ENCODE measurements around the gene P2RX6. TPM values are rescaled to one million over a fixed set of nuclear protein-coding genes. Genes with fewer than 3 reads are reported as not detected.
A peak's percentile ranks its signal among the peaks of the same experiment; 100 is the strongest.
"Not testable (repeated sequence)": the region's sequence is repeated elsewhere in the genome, so short reads cannot be mapped to it uniquely, and the experiment has no call there.

Gene P2RX6
- total RNA-seq, 1 donor from 2014 or later, result 2.3 TPM

DNA sequence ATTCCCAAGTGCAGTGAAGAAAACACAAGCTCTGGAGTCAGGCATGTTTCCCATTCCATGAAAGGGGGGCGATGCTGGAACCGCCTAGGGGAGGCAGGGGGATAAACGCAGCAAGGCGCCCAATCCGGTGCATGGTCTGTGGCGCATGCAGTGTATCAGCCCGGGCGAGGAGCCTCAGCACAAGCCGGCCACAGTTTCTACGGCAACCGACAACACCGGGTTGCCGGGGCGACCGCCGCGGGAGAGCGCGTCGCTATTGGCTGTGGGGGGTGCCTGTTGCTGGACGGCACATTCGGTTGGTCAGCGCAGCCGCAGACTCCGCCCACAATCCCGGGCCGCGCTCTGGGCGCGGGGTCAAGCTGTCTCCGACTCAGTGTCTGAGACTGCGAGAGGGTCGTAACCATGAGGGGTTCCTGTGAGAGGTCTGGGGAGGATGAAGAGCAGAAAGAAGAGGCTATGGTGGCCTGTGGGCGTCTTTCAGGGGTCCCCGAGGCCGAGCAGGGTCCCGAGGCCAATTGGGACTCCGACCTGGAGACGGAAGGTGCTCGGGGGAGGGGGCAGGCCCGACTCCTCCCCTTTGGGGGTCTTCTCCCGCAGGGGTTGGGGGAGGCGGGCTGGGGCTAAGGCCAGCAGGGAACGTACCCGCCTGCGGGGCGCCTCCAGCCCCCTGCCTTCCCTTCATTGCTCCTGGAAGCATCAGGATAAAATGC is 30.8 kb downstream of the P2RX6 start, which contains the start of gene LRRC74B:
Gene LRRC74B (plus strand): TSS at position 362 of the 710 bp plus-strand sequence. CDS start 41 bp downstream, at position 403.
- ATAC-seq (peak; percentile 99), DNase-seq (ENCODE audit: low spot score) (peak; percentile 92)
- intact Hi-C loops (cut with DNase I), result no loop called here

DNA sequence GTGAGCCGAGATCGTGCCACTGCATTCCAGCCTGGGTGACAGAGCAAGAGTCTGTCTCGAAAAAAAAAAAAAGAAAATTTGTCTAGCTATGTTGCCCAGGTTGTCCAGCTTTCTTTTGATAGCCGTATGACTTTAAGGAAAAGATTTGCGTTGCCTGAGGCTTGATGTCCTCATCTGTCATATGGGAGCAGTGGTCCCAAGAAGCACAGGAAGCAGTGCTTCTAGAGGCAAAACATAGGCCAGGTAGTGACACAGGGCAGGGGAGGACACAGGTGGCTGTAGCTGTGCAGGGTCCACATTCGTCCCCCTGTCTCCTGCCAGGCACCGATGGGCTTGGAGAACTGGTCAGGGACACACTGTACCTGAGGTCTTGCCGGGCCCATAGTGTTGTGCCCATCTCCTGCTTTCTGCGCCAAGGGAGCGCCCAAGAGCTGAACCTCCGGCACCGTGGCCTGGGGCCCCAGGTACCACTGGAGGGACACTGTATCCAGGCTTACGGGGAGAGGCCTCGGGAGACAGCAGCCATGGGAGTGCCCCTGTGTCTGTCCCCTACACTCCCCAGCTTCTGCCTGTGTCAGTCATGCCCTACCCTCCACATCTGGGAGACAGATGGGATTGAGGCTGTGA is 32.2 kb downstream of the P2RX6 start:
- ATAC-seq (no peak), DNase-seq (ENCODE audit: low spot score) (no peak)
- intact Hi-C loops (cut with DNase I), result no loop called here

DNA sequence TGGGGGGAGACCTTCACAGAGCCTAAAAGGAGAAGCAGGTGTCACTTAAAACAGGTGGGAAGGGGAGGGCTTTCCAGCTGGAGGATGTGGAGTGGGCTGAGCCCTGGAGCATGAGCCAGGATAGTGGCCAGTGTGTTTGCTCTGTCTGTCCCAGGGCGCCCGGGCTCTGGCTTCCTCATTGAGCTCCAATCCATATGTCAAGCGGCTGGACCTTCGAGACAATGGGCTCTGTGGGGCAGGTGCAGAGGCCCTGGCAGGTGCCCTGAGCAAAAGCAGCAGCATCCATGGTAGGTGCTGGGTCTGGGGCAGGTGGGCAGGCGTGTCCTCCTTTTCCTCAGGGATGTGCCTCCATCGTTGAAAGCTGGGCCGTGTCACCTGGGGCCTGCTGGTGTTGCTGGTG is 32.8 kb downstream of the P2RX6 start:
- ATAC-seq (no peak), DNase-seq (ENCODE audit: low spot score) (no peak)
- intact Hi-C loops (cut with DNase I), result no loop called here

DNA sequence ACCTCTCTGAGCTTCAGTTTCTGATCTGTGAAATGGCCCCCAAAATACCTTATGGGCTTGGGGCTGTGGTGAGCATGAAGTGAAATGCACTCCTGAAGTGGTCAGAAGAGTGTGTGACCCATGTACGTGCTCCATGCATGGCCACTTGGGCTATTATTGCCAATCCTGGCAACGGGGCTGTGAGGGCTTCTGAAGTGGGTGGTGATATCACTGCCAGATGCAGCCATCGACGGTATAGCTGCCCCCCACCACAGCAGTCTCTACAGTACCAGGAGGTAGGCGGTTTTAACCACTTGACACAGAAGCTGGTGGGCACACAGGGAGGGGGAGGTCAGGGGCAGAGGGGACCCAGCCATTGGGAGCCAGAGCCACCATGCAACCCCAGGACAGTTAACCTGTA is 33.5 kb downstream of the P2RX6 start:
- intact Hi-C loops (cut with DNase I); ATAC-seq; DNase-seq (ENCODE audit: low spot score): not testable (repeated sequence)

DNA sequence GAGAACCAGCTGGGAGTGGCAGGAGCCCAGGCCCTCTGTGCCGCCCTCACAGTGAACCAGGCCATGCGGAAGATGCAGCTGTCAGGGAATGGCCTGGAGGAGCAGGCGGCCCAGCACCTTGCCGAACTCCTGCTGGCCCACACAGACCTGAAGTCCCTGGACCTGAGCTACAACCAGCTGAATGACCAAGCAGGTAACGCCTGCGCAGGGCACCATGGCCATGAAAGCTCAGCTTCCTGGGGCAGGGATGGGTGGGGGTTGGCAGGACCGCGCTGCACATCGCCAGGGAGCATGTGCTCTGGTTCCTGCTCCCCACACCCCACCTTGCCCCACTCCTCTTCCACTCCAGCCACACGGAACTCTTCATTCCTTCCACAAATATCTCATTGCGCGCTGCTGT is 34.0 kb downstream of the P2RX6 start:
- DNase-seq (ENCODE audit: low spot score); ATAC-seq; intact Hi-C loops (cut with DNase I): not testable (repeated sequence)

DNA sequence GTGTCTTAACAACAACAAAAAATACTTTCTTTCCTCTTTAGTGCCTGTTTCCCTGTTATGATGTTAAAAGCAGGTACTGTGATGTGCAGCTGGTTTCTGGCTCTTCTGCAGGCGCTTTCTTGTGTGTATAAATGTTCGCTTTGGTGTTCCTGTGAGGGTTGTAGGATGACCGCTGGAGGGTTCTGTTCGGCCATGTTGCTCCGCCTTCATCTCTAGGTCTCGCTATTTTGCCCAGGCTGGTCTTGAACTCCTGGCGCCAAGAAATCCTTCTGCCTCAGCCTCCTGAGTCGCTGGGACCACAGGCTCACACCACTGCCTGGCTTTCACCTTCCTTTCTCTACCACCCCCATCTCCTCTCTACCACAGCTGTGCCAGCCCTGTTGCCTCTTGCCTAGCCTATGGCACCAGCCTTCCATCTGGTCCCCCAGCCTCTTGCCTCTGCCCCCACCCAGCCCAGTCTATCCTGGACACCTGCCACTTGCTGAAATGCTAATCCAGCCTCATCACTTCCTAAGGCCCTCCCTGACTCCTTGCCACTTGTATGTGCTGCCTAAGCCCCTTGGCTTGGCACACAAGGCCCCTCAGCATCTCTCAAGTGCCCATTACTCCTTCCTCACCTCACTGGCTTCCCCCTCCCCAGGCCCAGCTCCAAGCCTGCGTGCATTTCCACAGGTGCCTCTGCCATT is 36.3 kb downstream of the P2RX6 start:
- DNase-seq (ENCODE audit: low spot score) (no peak), ATAC-seq (no peak)
- intact Hi-C loops (cut with DNase I), result no loop called here

DNA sequence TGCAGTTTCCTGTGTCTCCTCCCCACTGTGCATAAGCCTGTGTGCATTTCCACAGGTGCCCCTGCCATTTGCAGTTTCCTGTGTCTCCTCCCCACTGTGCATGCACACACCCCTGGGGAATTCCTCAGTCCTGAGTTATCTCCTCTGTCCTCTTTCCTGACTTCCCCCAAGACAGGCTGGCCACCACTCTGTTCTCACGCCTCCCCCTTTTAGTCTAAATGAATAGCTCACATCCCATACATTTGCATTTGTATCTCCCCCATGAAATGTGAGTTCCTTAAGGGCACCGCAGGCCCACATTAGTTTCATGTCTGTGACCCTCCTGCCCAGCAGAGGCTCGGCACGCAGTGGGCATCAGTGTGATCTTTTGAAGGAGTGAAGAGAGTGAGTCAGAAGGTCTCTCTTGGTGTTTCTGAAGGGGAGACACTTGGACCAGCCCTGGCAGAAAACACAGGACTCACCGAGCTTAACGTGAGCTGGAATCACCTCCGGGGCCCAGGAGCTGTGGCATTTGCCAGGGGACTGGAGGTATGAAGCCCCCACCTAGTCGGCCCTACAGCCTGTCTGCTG is 37.0 kb downstream of the P2RX6 start:
- DNase-seq (ENCODE audit: low spot score) (no peak), ATAC-seq (no peak)
- intact Hi-C loops (cut with DNase I), result no loop called here

DNA sequence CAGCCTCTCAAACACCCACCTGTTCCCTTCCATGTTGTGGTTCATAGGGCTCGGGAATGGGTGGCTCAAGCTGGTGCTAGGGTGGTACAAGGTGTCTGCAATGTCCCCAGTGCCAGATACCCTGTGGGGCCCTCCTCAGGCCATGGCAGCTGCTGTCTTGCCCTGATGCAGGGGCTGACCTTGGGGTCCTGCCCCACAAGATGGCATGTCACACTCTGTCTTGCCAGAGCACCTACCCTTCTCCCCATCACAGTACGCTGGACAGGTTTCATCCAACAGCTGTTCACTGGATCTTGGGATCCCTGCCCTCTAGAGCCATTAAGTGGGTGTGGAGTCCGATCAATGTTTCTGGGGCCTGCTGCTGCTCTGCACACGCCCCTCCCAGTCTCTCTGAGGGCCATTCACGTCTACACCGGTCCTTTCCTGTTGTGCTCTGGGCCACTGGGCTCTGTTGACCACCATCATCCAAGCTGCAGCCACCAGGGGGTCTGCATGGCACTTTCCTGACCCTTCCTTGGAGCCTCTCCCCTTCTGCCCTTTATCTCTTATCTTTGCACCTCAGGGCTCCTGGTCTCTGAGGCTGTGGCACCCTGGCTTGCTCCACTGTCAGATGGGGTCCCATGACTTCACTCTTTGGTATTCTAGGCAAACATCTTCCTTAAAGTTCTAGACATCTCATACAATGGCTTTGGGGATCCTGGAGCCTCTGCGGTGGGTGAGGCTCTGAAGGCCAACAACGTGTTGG is 37.9 kb downstream of the P2RX6 start:
- intact Hi-C loops (cut with DNase I), result no loop called here
- ATAC-seq (no peak), DNase-seq (ENCODE audit: low spot score) (no peak)

DNA sequence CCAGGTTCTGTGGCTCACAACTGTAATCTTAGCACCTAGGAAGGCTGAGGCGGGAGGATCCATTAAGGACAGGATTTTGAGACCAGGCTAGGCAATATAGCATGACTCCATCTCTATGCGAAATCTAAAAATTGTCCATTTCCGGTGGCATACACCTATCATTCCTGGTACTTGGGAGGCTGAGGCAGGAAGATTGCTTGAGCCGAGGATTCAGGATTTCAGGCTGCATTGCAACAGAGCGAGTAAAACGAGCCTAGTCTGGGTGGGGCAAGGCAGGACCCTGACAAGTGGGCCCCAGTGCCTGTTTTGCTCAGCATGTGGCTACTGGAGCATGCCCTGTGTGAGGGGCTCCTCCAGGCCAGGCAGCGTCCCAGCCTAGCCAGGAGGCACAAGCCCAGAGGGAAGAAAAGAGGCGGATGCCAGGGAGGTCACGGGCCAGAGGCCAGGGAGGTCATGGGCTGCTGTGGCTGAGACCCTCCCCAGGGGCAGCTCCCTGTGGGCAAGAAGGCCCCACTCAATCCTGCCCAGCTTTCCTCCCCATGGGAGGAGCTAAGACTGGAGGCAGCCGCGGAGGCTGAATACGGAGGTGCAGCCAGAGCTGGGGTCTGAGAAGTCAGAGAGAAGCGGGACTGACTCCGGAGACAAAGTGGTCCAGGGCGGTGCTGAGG is 39.2 kb downstream of the P2RX6 start:
- DNase-seq (ENCODE audit: low spot score) (no peak), ATAC-seq (no peak)
- intact Hi-C loops (cut with DNase I), result no loop called here

DNA sequence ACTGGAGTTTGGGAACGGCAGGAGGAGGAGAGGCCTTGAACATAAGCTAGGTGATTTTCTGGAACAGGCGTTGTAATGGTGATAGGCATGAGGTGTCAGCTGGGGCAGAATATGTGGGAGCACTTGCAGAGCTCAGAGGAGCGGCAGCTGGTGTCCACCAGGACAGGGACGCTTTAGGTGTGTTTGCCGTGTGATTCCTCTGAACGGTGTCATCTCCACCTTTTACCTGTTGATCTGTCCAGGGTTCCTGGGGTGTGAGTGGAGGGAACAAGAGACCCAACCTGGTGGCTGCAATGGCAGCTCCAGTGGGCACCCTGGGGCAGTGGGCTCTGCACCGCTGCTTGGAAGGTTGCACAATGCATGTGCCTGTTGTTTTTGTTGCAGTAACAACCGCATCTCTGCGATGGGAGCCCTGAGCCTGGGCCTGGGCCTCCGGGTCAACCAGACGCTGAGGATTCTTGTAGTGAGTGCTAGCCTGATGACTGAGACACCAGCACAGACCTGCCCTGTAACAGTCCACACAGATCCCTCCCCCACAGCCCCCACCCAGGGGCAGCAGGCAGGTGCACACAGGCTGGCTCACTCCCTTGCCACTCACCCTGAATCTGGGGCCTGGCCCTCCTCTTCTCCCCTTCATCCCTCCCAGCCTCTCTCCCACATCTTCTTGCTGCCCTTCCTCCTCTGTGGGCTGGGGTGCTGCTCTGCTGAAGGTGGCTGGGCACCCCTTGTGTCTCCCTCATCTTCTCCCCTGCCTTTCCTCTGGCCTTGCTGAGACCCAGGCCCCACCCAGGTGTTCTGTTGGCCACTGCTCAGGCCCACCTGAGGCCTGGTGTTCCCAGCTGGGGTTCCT is 40.0 kb downstream of the P2RX6 start:
- DNase-seq (ENCODE audit: low spot score) (no peak), ATAC-seq (no peak)
- intact Hi-C loops (cut with DNase I), result no loop called here

DNA sequence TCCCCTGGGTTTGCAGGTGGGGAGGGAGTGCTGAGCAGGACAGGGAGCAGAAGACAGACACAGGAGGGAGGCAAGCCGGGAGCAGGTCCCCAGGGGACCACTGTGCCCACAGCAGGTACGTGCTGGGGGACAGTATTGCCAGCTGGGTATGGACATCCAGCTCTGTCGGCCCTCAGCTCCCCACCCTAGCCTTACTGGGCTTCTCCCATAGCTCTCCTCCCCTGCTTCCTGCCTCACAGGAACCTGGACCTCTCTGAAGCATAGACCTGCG is 40.5 kb downstream of the P2RX6 start:
- DNase-seq (ENCODE audit: low spot score) (no peak), ATAC-seq (no peak)
- intact Hi-C loops (cut with DNase I), result no loop called here

DNA sequence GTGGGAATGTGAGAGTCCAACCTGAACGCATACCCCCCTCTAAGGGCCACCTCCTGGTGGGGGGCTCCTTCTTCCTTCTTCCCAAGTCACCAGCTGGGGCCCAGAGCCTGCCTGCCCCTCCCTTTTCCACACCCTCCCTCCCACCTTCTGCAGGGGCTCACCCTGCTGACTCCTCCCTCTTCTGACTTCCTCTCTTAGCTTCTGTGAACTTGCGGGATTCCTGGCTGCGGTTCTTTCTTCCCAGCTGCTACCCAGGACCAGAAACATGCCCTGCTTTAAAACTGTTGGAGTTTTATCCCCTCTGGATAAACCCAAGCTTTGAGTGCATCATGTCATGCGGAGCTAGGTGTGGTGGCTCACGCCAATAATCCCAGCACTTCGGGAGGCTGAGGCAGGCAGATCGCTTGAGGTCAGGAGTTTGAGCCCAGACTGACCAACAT is 40.9 kb downstream of the P2RX6 start:
- no peak for ATAC-seq
- intact Hi-C loops (cut with DNase I), result no loop called here
- DNase-seq (ENCODE audit: low spot score), result no peak

DNA sequence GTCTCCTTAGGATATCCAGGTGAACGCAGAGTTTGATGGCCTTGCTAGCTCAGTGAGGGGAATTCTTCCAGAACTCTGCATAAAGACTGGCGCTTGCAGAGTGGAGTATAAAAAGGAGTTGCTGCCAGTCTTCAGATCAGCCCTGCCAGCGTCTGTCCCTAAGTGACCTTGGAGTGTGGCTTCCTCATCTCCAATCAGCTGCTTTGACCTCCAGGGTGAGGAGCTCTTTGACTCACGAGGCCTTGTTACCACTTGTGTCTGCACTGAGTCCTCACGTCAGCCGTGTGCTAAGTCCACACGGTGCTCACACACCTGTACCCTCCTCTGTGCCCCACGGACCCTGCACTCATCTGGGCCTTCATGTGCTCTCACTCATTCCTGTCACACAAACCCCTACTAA is 45.4 kb downstream of the P2RX6 start:
- intact Hi-C loops (cut with DNase I); ATAC-seq; DNase-seq (ENCODE audit: low spot score): not testable (repeated sequence)

DNA sequence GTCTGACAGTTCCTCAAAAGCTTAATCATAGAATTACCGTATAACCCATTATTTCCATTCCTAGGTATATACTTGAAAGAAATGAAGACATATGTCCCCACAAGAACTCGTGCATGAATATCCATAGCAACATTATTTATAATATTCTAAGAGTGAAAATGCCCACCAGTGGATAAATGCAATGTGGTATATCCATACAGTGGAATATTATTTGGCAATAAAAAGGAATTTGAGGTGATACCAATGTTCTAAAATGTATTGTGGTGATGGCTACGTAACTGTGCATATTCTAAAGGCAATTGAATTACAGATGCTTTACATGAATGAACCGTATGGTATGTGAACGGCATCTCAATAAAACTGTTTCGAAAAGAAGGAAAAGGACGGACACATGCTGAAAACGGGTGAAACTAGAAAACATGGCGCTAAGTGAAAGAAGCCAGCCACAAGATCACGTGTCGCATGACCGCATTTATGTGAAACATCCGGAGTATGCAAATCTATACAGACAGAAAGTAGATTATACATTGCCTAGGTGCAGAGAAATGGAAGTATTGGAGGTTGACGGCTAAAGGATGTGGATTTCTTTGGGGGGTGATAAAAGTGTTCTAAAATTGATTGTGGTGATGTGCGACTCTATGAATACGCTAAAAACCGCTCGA is 46.8 kb downstream of the P2RX6 start:
- intact Hi-C loops (cut with DNase I); ATAC-seq; DNase-seq (ENCODE audit: low spot score): not testable (repeated sequence)

DNA sequence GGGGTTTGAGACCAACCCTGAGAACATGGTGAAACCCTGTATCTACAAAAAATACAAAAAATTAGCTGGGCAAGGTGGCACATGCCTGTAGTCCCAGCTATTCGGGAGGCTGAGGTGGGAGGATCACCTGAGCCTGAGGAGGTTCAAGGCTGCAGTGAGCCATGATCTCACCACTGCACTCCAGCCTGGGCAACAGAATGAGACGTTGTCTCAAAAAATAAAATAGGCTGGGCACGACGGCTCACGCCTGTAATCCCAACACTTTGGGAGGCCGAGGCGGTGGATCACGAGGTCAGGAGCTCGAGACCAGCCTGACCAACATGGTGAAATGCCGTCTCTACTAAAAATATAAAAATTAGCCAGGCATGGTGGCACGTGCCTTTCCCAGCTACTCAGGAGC is 49.5 kb downstream of the P2RX6 start:
- ATAC-seq; DNase-seq (ENCODE audit: low spot score); intact Hi-C loops (cut with DNase I): not testable (repeated sequence)

DNA sequence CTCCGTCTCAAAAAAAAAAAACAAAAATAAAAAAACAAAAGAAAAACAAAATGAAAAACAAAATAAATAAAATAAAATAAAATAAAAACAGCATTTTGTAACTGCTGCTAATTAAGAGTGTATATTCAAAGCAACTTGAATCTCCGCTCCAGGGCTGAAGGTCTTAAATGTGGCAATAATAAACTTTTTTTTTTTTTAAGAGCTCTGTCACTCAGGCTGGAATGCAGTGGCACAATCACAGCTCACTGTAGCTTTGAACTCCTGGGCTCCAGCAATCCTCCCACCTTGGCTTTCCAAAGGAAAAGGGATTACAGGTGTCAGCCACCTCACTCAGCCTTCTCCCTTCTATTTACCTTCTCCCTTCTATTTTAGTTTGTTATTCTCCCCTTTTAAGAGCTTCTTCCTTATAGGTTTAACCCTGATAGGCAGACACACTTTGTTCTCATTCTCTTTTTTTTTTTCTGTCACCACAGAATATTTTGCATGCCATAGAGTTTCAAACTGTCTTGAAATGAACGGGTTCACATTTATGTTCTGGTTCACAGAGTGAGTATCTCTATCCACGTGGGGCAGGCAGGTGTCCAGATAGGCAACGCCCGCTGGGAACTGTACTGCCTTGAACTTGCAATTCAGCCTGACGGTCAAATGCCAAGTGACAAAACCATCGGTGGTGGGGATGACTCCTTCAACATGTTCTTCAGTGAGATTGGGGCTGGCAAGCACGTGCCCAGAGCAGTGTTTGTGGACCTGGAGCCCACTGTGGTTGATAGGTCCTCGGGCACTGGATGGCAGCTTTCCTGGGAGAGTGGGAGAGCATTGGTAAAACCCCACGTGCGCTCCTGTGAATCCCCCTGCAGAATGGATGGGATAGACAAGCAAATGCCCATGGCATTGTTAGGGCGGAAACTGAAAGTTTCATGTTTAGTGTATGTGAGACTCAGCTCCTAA is 50.2 kb downstream of the P2RX6 start:
- DNase-seq (ENCODE audit: low spot score) (no peak), ATAC-seq (no peak)
- intact Hi-C loops (cut with DNase I), result no loop called here

Data from sciatic nerve (tissue), 2 donors.